A549 treated with AZD9567 at 1 μM for 4 hours (cell line): ENCODE results near the gene UBE2K. TPM values are rescaled to one million over a fixed set of nuclear protein-coding genes. Genes with fewer than 3 reads are reported as not detected.

ENCODE experiments used
- total RNA-seq: library from RNA; stranded (reverse); fragments of 200-300 nt; extraction: Qiagen RNA extraction; gene quantifications from 5 replicates; pipeline ENCODE4 v1.2.3, GENCODE V29; 2022; ENCODE audit not compliant: insufficient read depth

The UBE2K gene, protein sequence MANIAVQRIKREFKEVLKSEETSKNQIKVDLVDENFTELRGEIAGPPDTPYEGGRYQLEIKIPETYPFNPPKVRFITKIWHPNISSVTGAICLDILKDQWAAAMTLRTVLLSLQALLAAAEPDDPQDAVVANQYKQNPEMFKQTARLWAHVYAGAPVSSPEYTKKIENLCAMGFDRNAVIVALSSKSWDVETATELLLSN
- total RNA-seq, result 74.3 to 99.1 TPM (median 77.2 TPM) in 5 replicates

DNA sequence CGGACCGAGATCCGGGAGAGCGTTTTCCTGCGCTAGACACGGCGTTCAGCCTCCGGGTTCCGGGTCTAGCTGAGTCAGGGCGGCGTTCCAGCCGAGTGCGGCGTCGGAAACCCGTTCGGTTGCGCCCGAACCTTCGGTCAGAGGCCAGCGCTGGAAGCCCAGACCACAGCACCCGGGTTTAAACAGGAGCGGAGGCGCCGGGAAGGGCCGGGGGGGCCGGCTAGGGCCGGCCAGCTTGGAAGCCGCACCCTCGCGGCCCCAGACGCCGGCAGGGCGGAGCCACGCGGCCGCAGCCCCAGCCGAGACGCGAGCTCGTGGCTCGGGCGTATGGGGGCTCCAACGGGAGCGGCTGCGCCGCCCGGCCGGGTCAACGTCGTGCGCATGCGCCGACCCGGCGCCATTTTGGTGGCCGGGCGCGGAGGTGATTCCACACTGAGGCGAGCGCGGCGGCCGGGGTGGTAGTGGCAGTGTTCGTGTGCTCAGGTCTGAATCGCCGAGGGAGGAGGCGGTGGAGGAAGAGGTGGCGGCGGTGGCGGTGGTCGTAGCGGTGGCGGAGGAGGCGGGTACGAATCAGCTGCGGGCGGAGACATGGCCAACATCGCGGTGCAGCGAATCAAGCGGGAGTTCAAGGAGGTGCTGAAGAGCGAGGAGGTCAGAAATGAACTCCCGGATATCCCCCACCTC is at the start of gene UBE2K:
Gene UBE2K, plus strand, starts transcription at position 397 of the 684 bp plus-strand sequence. Its CDS starts 192 bp downstream, at position 589.

Other genes with a start within 250 kb of the UBE2K start
- gene RPL9, start 239.2 kb upstream of the UBE2K start, total RNA-seq, result 871 to 1,473 TPM (median 901 TPM) in 5 replicates
- 9.5 to 18.0 TPM (median 11.1 TPM) in 5 replicates for gene LIAS, start 239.1 kb upstream of the UBE2K start, total RNA-seq
- gene UGDH, start 170.7 kb upstream of the UBE2K start, total RNA-seq, result 170 to 346 TPM (median 182 TPM) in 5 replicates
- 14.3 to 24.0 TPM (median 17.8 TPM) in 5 replicates for gene SMIM14, start 59.3 kb upstream of the UBE2K start, total RNA-seq